Esophagus (tissue), 2 donors: ENCODE results near the gene AMBP. TPM values are rescaled to one million over a fixed set of nuclear protein-coding genes. Genes with fewer than 3 reads are reported as not detected.

Source experiments
- H3K27ac ChIP-seq, 2 donors: one replicate each; pipeline ENCODE4 v1.5.1; 2013; ENCODE audit warnings: low read depth in 2 of 2, mild to moderate bottlenecking in 2 of 2, inconsistent platforms in 1 of 2, low read length in 1 of 2, moderate library complexity in 1 of 2
- H3K27me3 ChIP-seq, 2 donors: one replicate each; pipeline ENCODE4 v1.6.1; 2013; ENCODE audit warnings: low read length in 2 of 2, control low read depth in 1 of 2, mild to moderate bottlenecking in 1 of 2; ENCODE audit not compliant: insufficient read depth in 2 of 2, control insufficient read depth in 1 of 2
- H3K36me3 ChIP-seq, 2 donors: one replicate each; pipeline ENCODE4 v1.6.1; 2013; ENCODE audit warnings: low read length in 1 of 2; ENCODE audit not compliant: control insufficient read depth in 2 of 2, insufficient read depth in 2 of 2
- H3K4me1 ChIP-seq, 2 donors: one replicate each; pipeline ENCODE4 v1.6.1; 2013; ENCODE audit warnings: low read length in 1 of 2; ENCODE audit not compliant: control insufficient read depth in 2 of 2, insufficient read depth in 2 of 2
- H3K4me3 ChIP-seq, 2 donors: one replicate each; pipeline ENCODE4 v1.5.1; 2013; ENCODE audit warnings: low read length in 2 of 2, mild to moderate bottlenecking in 2 of 2, low read depth in 1 of 2, moderate library complexity in 1 of 2
- H3K9me3 ChIP-seq, 2 donors: one replicate each; pipeline ENCODE4 v1.6.1; 2013; ENCODE audit warnings: mild to moderate bottlenecking in 2 of 2, low read depth in 1 of 2, low read length in 1 of 2, moderate library complexity in 1 of 2; ENCODE audit not compliant: control insufficient read depth in 2 of 2, insufficient read depth in 1 of 2
- WGBS, 2 donors: extraction: QIAGEN DNeasy Blood & Tissue Kit; methylation state at CpG; one replicate each; pipeline ENCODE4 v1.1.7; 2013; 5-methylcytosine and 5-hydroxymethylcytosine counted together
- polyA plus RNA-seq, 2 donors: library from polyadenylated mRNA; stranded (reverse); fragments of 200-250 nt; gene quantifications; one replicate each; pipeline ENCODE4 v1.2.3, GENCODE V29; 2013
- donor health status: healthy with polysubstance abuse.
- donor health status: Bipolar disorder and iron deficiency.

AMBP gene
- polyA plus RNA-seq, 2 donors = 0.11 to 0.28 TPM

- H3K9me3 ChIP-seq = no peaks in the 10 kb centered on the region
- H3K27me3 ChIP-seq = peaks cover 0 to 4% of the 10 kb centered on the region in 2 donors
- 23 to 33% methylated on average over 10 of the region's 10 CpGs for WGBS, 2 donors
- H3K27ac ChIP-seq = no peak overlapping the region
- H3K4me3 ChIP-seq = no peak overlapping the region
- H3K36me3 ChIP-seq = no peaks in the 10 kb centered on the region
- H3K4me1 ChIP-seq = peaks cover 0 to 3% of the 10 kb centered on the region in 2 donors
Measured at GRCh38 chr9:114112778-114113584, 34.9 kb upstream of the AMBP start.

- Histone ChIP-seq H3K27ac (no peak overlapping the region), H3K27me3 (peaks cover 0 to 4% of the 10 kb centered on the region in 2 donors), H3K36me3 (no peaks in the 10 kb centered on the region), H3K4me1 (peaks cover 0 to 3% of the 10 kb centered on the region in 2 donors), H3K4me3 (no peak overlapping the region), H3K9me3 (no peaks in the 10 kb centered on the region)
- 63 to 71% methylated on average over 1 of the region's 1 CpG for WGBS, 2 donors
Measured at GRCh38 chr9:114112325-114112724, 34.2 kb upstream of the AMBP start.

GRCh38 chr9:114110180-114110579 is 32.1 kb upstream of the AMBP start:
- Histone ChIP-seq H3K4me1 (peaks cover 0 to 3% of the 10 kb centered on the region in 2 donors), H3K4me3 (no peak overlapping the region), H3K36me3 (no peaks in the 10 kb centered on the region), H3K9me3 (no peaks in the 10 kb centered on the region), H3K27ac (no peak overlapping the region), H3K27me3 (no peaks in the 10 kb centered on the region)
- 75 to 90% methylated on average over 2 of the region's 2 CpGs for WGBS, 2 donors

- no peak overlapping the region for H3K27ac ChIP-seq
- WGBS, 2 donors = 90 to 91% methylated on average over 6 of the region's 6 CpGs
- no peaks in the 10 kb centered on the region for H3K36me3 ChIP-seq
- peaks cover 0 to 3% of the 10 kb centered on the region in 2 donors for H3K4me1 ChIP-seq
- H3K9me3 ChIP-seq = no peaks in the 10 kb centered on the region
- no peaks in the 10 kb centered on the region for H3K27me3 ChIP-seq
- no peak overlapping the region for H3K4me3 ChIP-seq
Measured at GRCh38 chr9:114109124-114109523, 31.0 kb upstream of the AMBP start.

- Histone ChIP-seq H3K4me1 (peaks cover 0 to under 1% of the 10 kb centered on the region in 2 donors), H3K9me3 (no peaks in the 10 kb centered on the region), H3K36me3 (no peaks in the 10 kb centered on the region), H3K27ac (no peak overlapping the region), H3K4me3 (no peak overlapping the region), H3K27me3 (no peaks in the 10 kb centered on the region)
- 43 to 44% methylated on average over 27 to 28 of the region's 28 CpGs for WGBS, 2 donors
Measured at GRCh38 chr9:114108016-114108833, 30.1 kb upstream of the AMBP start.

GRCh38 chr9:114107286-114108001 is 29.3 kb upstream of the AMBP start:
- H3K4me3 ChIP-seq = no peak overlapping the region
- 71 to 73% methylated on average over 13 of the region's 13 CpGs for WGBS, 2 donors
- H3K4me1 ChIP-seq = no peaks in the 10 kb centered on the region
- no peaks in the 10 kb centered on the region for H3K36me3 ChIP-seq
- H3K9me3 ChIP-seq = no peaks in the 10 kb centered on the region
- no peak overlapping the region for H3K27ac ChIP-seq
- H3K27me3 ChIP-seq = no peaks in the 10 kb centered on the region

GRCh38 chr9:114105236-114105635 is 27.1 kb upstream of the AMBP start:
- H3K9me3 ChIP-seq = peaks cover 0 to 3% of the 10 kb centered on the region in 2 donors

GRCh38 chr9:114102484-114102883 is 24.4 kb upstream of the AMBP start:
- Histone ChIP-seq H3K36me3 (no peaks in the 10 kb centered on the region), H3K27ac (no peak overlapping the region)

More at GRCh38 chr9:114105236-114105635, 27.1 kb upstream of the AMBP start:
- H3K36me3 ChIP-seq = no peaks in the 10 kb centered on the region
- no peak overlapping the region for H3K4me3 ChIP-seq
- no peaks in the 10 kb centered on the region for H3K4me1 ChIP-seq
- no peak overlapping the region for H3K27ac ChIP-seq
- 62 to 65% methylated on average over 5 of the region's 5 CpGs for WGBS, 2 donors
- no peaks in the 10 kb centered on the region for H3K27me3 ChIP-seq

GRCh38 chr9:114100536-114100935 is 22.4 kb upstream of the AMBP start:
- H3K36me3 ChIP-seq = no peaks in the 10 kb centered on the region
- no peak overlapping the region for H3K4me3 ChIP-seq
- no peaks in the 10 kb centered on the region for H3K27me3 ChIP-seq
- WGBS, 2 donors = 84 to 94% methylated on average over 1 of the region's 1 CpG
- peaks cover 4 to 5% of the 10 kb centered on the region in 2 donors for H3K4me1 ChIP-seq
- H3K9me3 ChIP-seq = peaks cover 0 to 3% of the 10 kb centered on the region in 2 donors
- no peak overlapping the region for H3K27ac ChIP-seq

More at GRCh38 chr9:114102484-114102883, 24.4 kb upstream of the AMBP start:
- peaks cover 0 to 3% of the 10 kb centered on the region in 2 donors for H3K9me3 ChIP-seq
- H3K4me1 ChIP-seq = peaks cover 4 to 5% of the 10 kb centered on the region in 2 donors
- no peak overlapping the region for H3K4me3 ChIP-seq
- H3K27me3 ChIP-seq = no peaks in the 10 kb centered on the region
